BLaER1 (cell line): ENCODE results near the gene TTLL11.
A peak's percentile ranks its signal among the peaks of the same experiment; 100 is the strongest.
"Not testable (repeated sequence)": the region's sequence is repeated elsewhere in the genome, so short reads cannot be mapped to it uniquely, and the experiment has no call there.

ENCODE experiments used
- H3K27ac ChIP-seq: shearing (Covaris generic); formaldehyde crosslinking; 2 replicates; pipeline ENCODE4 v1.8.1; 2022
- H3K27me3 ChIP-seq: shearing (Covaris generic); formaldehyde crosslinking; 2 replicates; pipeline ENCODE4 v1.8.1; 2022
- H3K36me3 ChIP-seq: shearing (Covaris generic); formaldehyde crosslinking; 2 replicates; pipeline ENCODE4 v1.8.1; 2022
- H3K4me1 ChIP-seq: shearing (Covaris generic); formaldehyde crosslinking; 2 replicates; pipeline ENCODE4 v1.8.1; 2022
- H3K4me2 ChIP-seq: shearing (Covaris generic); formaldehyde crosslinking; 2 replicates; pipeline ENCODE4 v1.8.1; 2022
- H3K4me3 ChIP-seq: shearing (Covaris generic); formaldehyde crosslinking; 2 replicates; pipeline ENCODE4 v1.8.1; 2022
- H3K9ac ChIP-seq: shearing (Covaris generic); formaldehyde crosslinking; 2 replicates; pipeline ENCODE4 v1.8.1; 2022
- H3K9me3 ChIP-seq: shearing (Covaris generic); formaldehyde crosslinking; 2 replicates; pipeline ENCODE4 v1.8.1; 2022
- H4K20me1 ChIP-seq: shearing (Covaris generic); formaldehyde crosslinking; 2 replicates; pipeline ENCODE4 v1.8.1; 2022
- Cebpa-rat ChIP-seq: shearing (Covaris generic); IDR thresholded peaks from 2 replicates; pipeline ENCODE4 v1.8.1; 2022

Gene TTLL11

GRCh38 chr9:121906074-121906870 is 186.8 kb downstream of the TTLL11 start:
- no peak for TF ChIP-seq Cebpa-rat
- Histone ChIP-seq H3K9ac (no peak overlapping the region), H3K36me3 (no peaks in the 10 kb centered on the region), H4K20me1 (no peaks in the 10 kb centered on the region), H3K27ac (no peak overlapping the region), H3K4me2 (no peak overlapping the region), H3K4me1 (peaks cover 36% of the 10 kb centered on the region), H3K27me3 (no peaks in the 10 kb centered on the region), H3K9me3 (no peaks in the 10 kb centered on the region), H3K4me3 (no peak overlapping the region)

DNA sequence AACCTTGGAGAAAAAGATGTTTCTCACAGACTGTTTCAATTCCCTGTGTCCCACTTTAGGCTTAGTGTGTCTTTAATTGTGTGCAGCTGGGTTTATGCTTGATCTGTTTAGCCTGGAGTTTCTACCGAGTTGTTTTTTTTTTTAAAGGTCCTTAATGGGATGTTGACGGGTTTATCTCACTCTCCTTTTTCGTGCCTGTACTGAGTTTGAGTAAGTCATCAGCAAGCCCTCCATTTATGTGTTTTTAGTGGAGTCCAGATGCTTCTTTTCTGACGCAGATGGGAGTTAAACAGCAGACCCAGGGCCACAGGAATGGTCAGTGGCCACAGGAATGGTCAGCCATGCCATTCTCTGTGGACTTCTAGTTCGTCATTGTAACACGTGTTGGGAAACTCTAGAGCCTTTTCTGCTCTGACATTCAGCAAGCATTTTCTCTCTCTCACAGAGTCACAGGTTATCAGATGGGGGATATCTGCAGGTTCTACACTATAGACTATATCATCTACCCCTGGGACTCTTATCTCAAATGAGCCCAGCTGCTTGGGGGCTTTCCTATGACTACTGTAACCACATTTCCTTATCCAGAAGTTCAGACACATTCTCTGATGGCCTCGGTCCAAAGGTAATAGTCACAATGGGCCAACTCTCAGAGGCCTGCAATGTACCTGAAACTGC is 190.5 kb downstream of the TTLL11 start:
- H3K27ac ChIP-seq: no peak overlapping the region
- H3K4me1 ChIP-seq: peaks cover 23% of the 10 kb centered on the region
- no peaks in the 10 kb centered on the region for H3K27me3 ChIP-seq
- H3K9me3 ChIP-seq: peaks cover 16% of the 10 kb centered on the region
- no peaks in the 10 kb centered on the region for H3K36me3 ChIP-seq
- H3K4me3 ChIP-seq: no peak overlapping the region
- TF ChIP-seq Cebpa-rat: no peak
- H4K20me1 ChIP-seq: no peaks in the 10 kb centered on the region
- H3K9ac ChIP-seq: no peak overlapping the region
- peak overlapping the region; percentile 30 for H3K4me2 ChIP-seq

DNA sequence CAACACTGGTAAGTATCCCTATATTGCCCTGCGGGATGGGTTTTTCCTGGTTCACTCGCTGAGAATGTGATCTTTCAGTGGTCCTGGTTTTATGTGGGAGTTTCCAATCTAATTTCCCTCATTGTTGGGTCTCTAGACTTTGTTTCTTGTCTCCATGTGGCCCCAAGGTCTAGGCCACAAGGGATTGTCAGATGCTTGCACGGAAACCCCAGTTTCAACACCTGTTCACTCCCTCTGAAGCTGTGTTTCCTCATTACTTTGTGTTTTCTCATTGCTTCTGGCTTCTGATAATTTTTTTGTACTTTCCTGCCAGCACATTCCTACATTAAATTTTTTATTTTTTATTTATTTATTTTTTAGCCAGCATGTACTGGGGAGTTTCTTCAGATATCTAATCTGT is 191.5 kb downstream of the TTLL11 start:
- Histone ChIP-seq H3K4me2 (no peak overlapping the region; the same call in 1 of the 2 replicates), H3K27me3 (no peaks in the 10 kb centered on the region), H3K4me1 (peaks cover 25% of the 10 kb centered on the region), H4K20me1 (no peaks in the 10 kb centered on the region), H3K27ac (no peak overlapping the region), H3K9ac (no peak overlapping the region), H3K36me3 (no peaks in the 10 kb centered on the region), H3K9me3 (peaks cover 16% of the 10 kb centered on the region), H3K4me3 (no peak overlapping the region)
- TF ChIP-seq Cebpa-rat: no peak

- Histone ChIP-seq H3K9me3 (peaks cover 16% of the 10 kb centered on the region), H3K4me3 (no peak overlapping the region), H3K36me3 (no peaks in the 10 kb centered on the region), H3K9ac (no peak overlapping the region), H3K27me3 (no peaks in the 10 kb centered on the region), H4K20me1 (no peaks in the 10 kb centered on the region), H3K4me2 (no peak overlapping the region), H3K27ac (no peak overlapping the region), H3K4me1 (peaks cover 30% of the 10 kb centered on the region)
- TF ChIP-seq Cebpa-rat: no peak
Observed at GRCh38 chr9:121900163-121900562, 192.9 kb downstream of the TTLL11 start.

- peaks cover 16% of the 10 kb centered on the region for H3K9me3 ChIP-seq
- H3K27me3 ChIP-seq: no peaks in the 10 kb centered on the region
- H3K4me2 ChIP-seq: no peak overlapping the region
- no peak overlapping the region for H3K27ac ChIP-seq
- no peak overlapping the region for H3K9ac ChIP-seq
- H3K4me3 ChIP-seq: no peak overlapping the region
- peaks cover 30% of the 10 kb centered on the region for H3K4me1 ChIP-seq
- no peaks in the 10 kb centered on the region for H3K36me3 ChIP-seq
- H4K20me1 ChIP-seq: no peaks in the 10 kb centered on the region
- no peak for TF ChIP-seq Cebpa-rat
Observed at GRCh38 chr9:121898856-121899255, 194.3 kb downstream of the TTLL11 start.

- Histone ChIP-seq H3K9ac (no peak overlapping the region), H3K4me2 (no peak overlapping the region), H3K4me3 (no peak overlapping the region), H3K27ac (no peak overlapping the region), H3K27me3 (no peaks in the 10 kb centered on the region), H3K36me3 (no peaks in the 10 kb centered on the region), H4K20me1 (no peaks in the 10 kb centered on the region), H3K9me3 (peaks cover 16% of the 10 kb centered on the region), H3K4me1 (peaks cover 19% of the 10 kb centered on the region)
- TF ChIP-seq Cebpa-rat: no peak
Observed at GRCh38 chr9:121897140-121897539, 196.0 kb downstream of the TTLL11 start.

- Histone ChIP-seq H3K4me3 (no peak overlapping the region), H3K4me1 (peaks cover 17% of the 10 kb centered on the region), H3K9ac (no peak overlapping the region), H3K9me3 (peaks cover 16% of the 10 kb centered on the region), H3K27ac (no peak overlapping the region), H3K27me3 (no peaks in the 10 kb centered on the region), H4K20me1 (no peaks in the 10 kb centered on the region), H3K36me3 (no peaks in the 10 kb centered on the region), H3K4me2 (no peak overlapping the region)
- TF ChIP-seq Cebpa-rat: no peak
Observed at GRCh38 chr9:121896545-121896943, 196.6 kb downstream of the TTLL11 start.

DNA sequence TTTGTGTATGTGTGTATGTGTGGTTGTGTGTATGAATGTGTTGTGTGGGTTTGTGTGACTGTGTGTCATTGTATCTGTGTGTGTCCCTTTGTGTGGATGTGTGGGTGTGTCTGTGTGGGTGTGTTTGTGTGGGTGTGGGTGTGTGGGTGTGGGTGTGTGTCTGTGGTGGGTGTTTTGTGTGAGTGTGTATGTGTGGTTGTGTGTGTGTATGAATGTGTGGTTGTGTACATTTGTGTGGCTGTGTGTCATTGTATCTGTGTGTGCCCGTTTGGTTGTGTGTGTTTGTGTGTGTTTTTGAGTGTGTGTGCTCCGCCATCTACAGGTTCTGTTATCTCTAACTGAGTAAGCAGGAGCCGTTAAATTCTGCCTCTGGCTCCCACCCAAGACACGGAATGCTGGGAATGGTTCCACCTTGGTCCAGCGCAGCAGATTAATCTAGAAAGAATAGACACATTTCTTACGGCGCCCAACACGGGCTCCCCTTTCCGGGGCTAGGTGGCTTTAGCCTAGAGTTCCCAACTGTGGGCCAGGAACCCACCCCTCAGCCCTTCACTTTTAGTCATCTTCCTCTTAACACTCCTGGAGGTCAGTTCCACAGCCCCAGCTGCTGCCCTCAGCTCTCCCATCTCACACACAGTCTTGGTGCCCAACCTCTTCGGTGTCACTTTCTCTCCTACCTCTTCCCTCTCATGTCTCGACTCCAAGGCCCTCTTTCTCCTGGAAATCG is 197.1 kb downstream of the TTLL11 start:
- H3K4me2 ChIP-seq: no peak overlapping the region
- no peak overlapping the region for H3K9ac ChIP-seq
- TF ChIP-seq Cebpa-rat: no peak
- peaks cover 15% of the 10 kb centered on the region for H3K4me1 ChIP-seq
- H4K20me1 ChIP-seq: no peaks in the 10 kb centered on the region
- H3K36me3 ChIP-seq: no peaks in the 10 kb centered on the region
- H3K27me3 ChIP-seq: no peaks in the 10 kb centered on the region
- H3K9me3 ChIP-seq: peaks cover 16% of the 10 kb centered on the region
- H3K27ac ChIP-seq: no peak overlapping the region
- H3K4me3 ChIP-seq: no peak overlapping the region

- H3K4me3 ChIP-seq: no peak overlapping the region
Observed at GRCh38 chr9:121895358-121895757, 197.8 kb downstream of the TTLL11 start.

DNA sequence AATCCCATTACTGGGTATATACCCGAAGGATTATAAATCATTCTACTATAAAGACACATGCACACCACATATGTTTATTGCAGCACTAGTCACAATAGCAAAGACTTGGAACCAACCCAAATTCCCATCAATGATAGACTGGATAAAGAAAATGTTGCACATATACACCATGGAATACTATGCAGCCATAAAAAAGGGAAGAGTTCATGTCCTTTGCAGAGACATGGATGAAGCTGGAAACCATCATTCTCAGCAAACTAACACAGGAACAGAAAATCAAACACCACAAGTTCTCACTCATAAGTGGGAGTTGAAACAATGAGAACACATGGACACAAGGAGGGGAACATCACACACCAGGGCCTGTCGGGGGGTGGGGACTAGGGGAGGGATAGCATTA is 198.7 kb downstream of the TTLL11 start:
- not testable (repeated sequence) for H3K9me3 ChIP-seq, H3K4me3 ChIP-seq, H3K27ac ChIP-seq, H3K27me3 ChIP-seq, H4K20me1 ChIP-seq, H3K9ac ChIP-seq, H3K36me3 ChIP-seq, H3K4me2 ChIP-seq
- peaks cover 15% of the 10 kb centered on the region for H3K4me1 ChIP-seq

More at GRCh38 chr9:121895358-121895757, 197.8 kb downstream of the TTLL11 start:
- H4K20me1 ChIP-seq: no peaks in the 10 kb centered on the region
- H3K36me3 ChIP-seq: no peaks in the 10 kb centered on the region
- H3K4me1 ChIP-seq: peaks cover 15% of the 10 kb centered on the region
- no peak overlapping the region for H3K9ac ChIP-seq
- no peak for TF ChIP-seq Cebpa-rat
- H3K27ac ChIP-seq: no peak overlapping the region
- H3K4me2 ChIP-seq: no peak overlapping the region
- peaks cover 10% of the 10 kb centered on the region for H3K9me3 ChIP-seq
- H3K27me3 ChIP-seq: no peaks in the 10 kb centered on the region
